HL-60 (cell line): ENCODE measurements around the gene RPL35.

Experiments
- DNase-seq, 2 experiments: peaks; one replicate each; pipeline ENCODE4 v3.0.0-alpha.2; 2010 to 2020; ENCODE audit warnings: low read depth in 1 of 2, low spot score in 1 of 2
- H3K27ac ChIP-seq: fragments of 250-450 bp; sonication (Bioruptor Pico); replicated peaks from 2 replicates; pipeline ENCODE4 v1.5.1; 2020; ENCODE audit warnings: mild to moderate bottlenecking, moderate library complexity
- H3K27me3 ChIP-seq: fragments of 250-450 bp; sonication (Bioruptor Pico); 2 replicates; pipeline ENCODE4 v1.5.1; 2021; ENCODE audit warnings: mild to moderate bottlenecking, moderate library complexity; ENCODE audit not compliant: insufficient read depth, poor library complexity, severe bottlenecking
- H3K4me3 ChIP-seq: replicated peaks from 2 replicates; pipeline ENCODE4 v1.5.1; 2011; ENCODE audit warnings: mild to moderate bottlenecking, control low read depth, low read length; ENCODE audit not compliant: insufficient read depth
- CTCF ChIP-seq: IDR thresholded peaks from one replicate; pipeline ENCODE4 v1.5.1; 2011; ENCODE audit warnings: low read length, control low read depth, inconsistent platforms; ENCODE audit not compliant: insufficient read depth
- GABPA ChIP-seq: IDR thresholded peaks from 2 replicates; pipeline ENCODE4 v1.6.1; 2012; ENCODE audit warnings: low read depth
- POLR2AphosphoS5 ChIP-seq: IDR thresholded peaks from 2 replicates; pipeline ENCODE4 v1.6.1; 2012; ENCODE audit warnings: low read depth
- REST ChIP-seq: IDR thresholded peaks from 2 replicates; pipeline ENCODE4 v1.6.1; 2012; ENCODE audit warnings: low read depth; ENCODE audit not compliant: insufficient replicate concordance
- SPI1 ChIP-seq: IDR thresholded peaks from 2 replicates; pipeline ENCODE4 v1.6.1; 2012; ENCODE audit warnings: low read depth, mild to moderate bottlenecking, borderline replicate concordance

Gene RPL35

GRCh38 chr9:124882231-124882630 is 20.5 kb upstream of the RPL35 start:
- TF ChIP-seq SPI1: no peak
- no peaks in the 10 kb centered on the region for H3K27me3 ChIP-seq
- H3K4me3 ChIP-seq: no peak overlapping the region
- H3K27ac ChIP-seq: no peak overlapping the region
- no peak for DNase-seq

GRCh38 chr9:124881138-124881743 is 19.5 kb upstream of the RPL35 start:
- Histone ChIP-seq H3K27ac (no peak overlapping the region), H3K4me3 (no peak overlapping the region), H3K27me3 (no peaks in the 10 kb centered on the region)
- no peak for DNase-seq
- TF ChIP-seq SPI1: no peak
- TF ChIP-seq CTCF: no peak
- no peak for TF ChIP-seq REST
- TF ChIP-seq POLR2AphosphoS5: no peak
- TF ChIP-seq GABPA: no peak

GRCh38 chr9:124880501-124880900 is 18.7 kb upstream of the RPL35 start:
- Histone ChIP-seq H3K27me3 (no peaks in the 10 kb centered on the region), H3K27ac (no peak overlapping the region), H3K4me3 (no peak overlapping the region)
- TF ChIP-seq POLR2AphosphoS5: no peak
- no peak for TF ChIP-seq SPI1
- TF ChIP-seq REST: no peak
- TF ChIP-seq CTCF: no peak
- TF ChIP-seq GABPA: no peak
- DNase-seq: no peak

- TF ChIP-seq SPI1 (no peak), REST (no peak), GABPA (no peak), POLR2AphosphoS5 (no peak), CTCF (no peak)
- Histone ChIP-seq H3K27ac (no peak overlapping the region), H3K27me3 (no peaks in the 10 kb centered on the region), H3K4me3 (no peak overlapping the region)
- no peak for DNase-seq
These were observed 17.5 kb upstream of the RPL35 start for GRCh38 chr9:124879226-124879625.
